GM23338 (cell line): ENCODE data around the gene NAPA. TPM values are rescaled to one million over a fixed set of nuclear protein-coding genes. Genes with fewer than 3 reads are reported as not detected.

Experiments
- ATAC-seq: fragments of 200-7000 bp; cut with Tn5 transposase; 3 replicates; pipeline ENCODE4 v1.9.1; 2020
- DNase-seq: peaks from one replicate; pipeline ENCODE4 v3.0.0-alpha.2; 2015; ENCODE audit warnings: low spot score
- H2AFZ ChIP-seq: fragments of 200-600 bp; sonication (generic); 2 replicates; pipeline ENCODE4 v1.8.0; 2016; ENCODE audit warnings: antibody characterized with exemption, mild to moderate bottlenecking, moderate library complexity
- H3F3A ChIP-seq: fragments of 200-600 bp; sonication (generic); replicated peaks from 2 replicates; pipeline ENCODE4 v1.8.0; 2017; ENCODE audit warnings: antibody characterized with exemption, mixed run types, low read depth
- H3K27ac ChIP-seq: fragments of 200-600 bp; sonication (generic); 2 replicates; pipeline ENCODE4 v1.6.1; 2016; ENCODE audit warnings: low read depth
- H3K27me3 ChIP-seq: fragments of 200-600 bp; sonication (generic); 2 replicates; pipeline ENCODE4 v1.8.0; 2016; ENCODE audit warnings: mild to moderate bottlenecking, mixed run types, moderate library complexity; ENCODE audit not compliant: insufficient read depth
- H3K36me3 ChIP-seq: fragments of 200-600 bp; sonication (generic); 2 replicates; pipeline ENCODE4 v1.8.0; 2016; ENCODE audit warnings: mild to moderate bottlenecking; ENCODE audit not compliant: insufficient read depth
- H3K4me1 ChIP-seq: fragments of 200-600 bp; sonication (generic); 2 replicates; pipeline ENCODE4 v1.8.0; 2016; ENCODE audit warnings: mild to moderate bottlenecking, moderate library complexity; ENCODE audit not compliant: insufficient read depth
- H3K4me2 ChIP-seq: fragments of 200-600 bp; sonication (generic); 2 replicates; pipeline ENCODE4 v1.7.1; 2017; ENCODE audit warnings: mixed run types
- H3K4me3 ChIP-seq: fragments of 200-600 bp; sonication (generic); 2 replicates; pipeline ENCODE4 v1.6.1; 2016; ENCODE audit warnings: mixed run types
- H3K79me2 ChIP-seq: fragments of 200-600 bp; sonication (generic); replicated peaks from 2 replicates; pipeline ENCODE4 v1.8.0; 2017; ENCODE audit warnings: mild to moderate bottlenecking; ENCODE audit not compliant: insufficient read depth
- H3K9me2 ChIP-seq: fragments of 200-600 bp; sonication (generic); 2 replicates; pipeline ENCODE4 v1.8.0; 2017; ENCODE audit not compliant: insufficient read depth
- H4K20me1 ChIP-seq: fragments of 200-600 bp; sonication (generic); replicated peaks from 2 replicates; pipeline ENCODE4 v1.8.0; 2017; ENCODE audit warnings: mild to moderate bottlenecking; ENCODE audit not compliant: insufficient read depth
- H3K27ac Mint-ChIP-seq: 2 replicates; pipeline ENCODE4 v1.8.0; 2020; ENCODE audit warnings: inconsistent platforms, mild to moderate bottlenecking, moderate library complexity, mixed read lengths
- H3K27me3 Mint-ChIP-seq: 3 replicates; pipeline ENCODE4 v1.8.0; 2022; ENCODE audit warnings: low read depth, mild to moderate bottlenecking, moderate library complexity, mixed read lengths, inconsistent platforms; ENCODE audit not compliant: insufficient read depth, poor library complexity
- H3K36me3 Mint-ChIP-seq: 3 replicates; pipeline ENCODE4 v1.8.0; 2021; ENCODE audit warnings: low read depth, mild to moderate bottlenecking, inconsistent platforms, moderate library complexity, mixed read lengths
- H3K4me1 Mint-ChIP-seq: 3 replicates; pipeline ENCODE4 v1.8.0; 2020; ENCODE audit warnings: mild to moderate bottlenecking, inconsistent platforms, mixed read lengths
- H3K4me3 Mint-ChIP-seq: 3 replicates; pipeline ENCODE4 v1.8.0; 2021; ENCODE audit warnings: moderate library complexity, mild to moderate bottlenecking, inconsistent platforms, mixed read lengths
- H3K9me3 Mint-ChIP-seq: 3 replicates; pipeline ENCODE4 v1.8.0; 2020; ENCODE audit warnings: moderate library complexity, mild to moderate bottlenecking, inconsistent platforms, mixed read lengths
- CREB1 ChIP-seq: fragments of 250-450 bp; sonication (Bioruptor Pico); IDR thresholded peaks from 2 replicates; pipeline ENCODE4 v1.5.0; 2020; ENCODE audit warnings: low read depth, mild to moderate bottlenecking, moderate library complexity
- CTCF ChIP-seq, 2 experiments: fragments of 200-600 bp in 1 of 2; sonication (generic) in 1 of 2; conservative IDR thresholded peaks; 2 replicates each; pipeline versions ENCODE4 v1.5.1 to v1.6.1; 2016 to 2017; ENCODE audit warnings: antibody characterized with exemption in 2 of 2, low read depth in 2 of 2, mild to moderate bottlenecking in 2 of 2, moderate library complexity in 1 of 2
- EZH2 ChIP-seq: fragments of 200-600 bp; sonication (generic); IDR thresholded peaks from one replicate; pipeline ENCODE4 v1.8.0; 2017; ENCODE audit warnings: antibody characterized with exemption, mild to moderate bottlenecking, low read depth; ENCODE audit not compliant: unreplicated experiment
- JUNB ChIP-seq: IDR thresholded peaks from one replicate; pipeline ENCODE4 v1.6.1; 2016; ENCODE audit warnings: antibody characterized with exemption; ENCODE audit not compliant: unreplicated experiment
- POLR2AphosphoS5 ChIP-seq: IDR thresholded peaks from 2 replicates; pipeline ENCODE4 v1.6.1; 2016; ENCODE audit warnings: antibody characterized with exemption, low read depth
- REST ChIP-seq: IDR thresholded peaks from one replicate; pipeline ENCODE4 v1.6.1; 2018; ENCODE audit warnings: antibody characterized with exemption; ENCODE audit not compliant: unreplicated experiment
- STAT1 ChIP-seq: IDR thresholded peaks from one replicate; pipeline ENCODE4 v1.6.1; 2016; ENCODE audit warnings: antibody characterized with exemption; ENCODE audit not compliant: unreplicated experiment
- ZNF114 ChIP-seq: fragments of 250-450 bp; sonication (Bioruptor Pico); IDR thresholded peaks from 2 replicates; pipeline ENCODE4 v1.5.0; 2020; ENCODE audit warnings: mild to moderate bottlenecking, moderate library complexity
- ZNF462 ChIP-seq: fragments of 250-450 bp; sonication (Bioruptor Pico); IDR thresholded peaks from 2 replicates; pipeline ENCODE4 v1.5.0; 2020; ENCODE audit warnings: mild to moderate bottlenecking, moderate library complexity
- polyA plus RNA-seq: library from polyadenylated mRNA; unstranded; fragments of >200 nt; fragmentation: Nextera tagmentation; extraction: Ambion mirVana; gene quantifications from 2 replicates; pipeline ENCODE4 v1.2.1, GENCODE V29; 2016
- total RNA-seq: library from RNA; depleted of rRNA; stranded (reverse); fragments of >200 nt; shearing (Covaris generic); gene quantifications from 2 replicates; pipeline ENCODE4 v1.2.3, GENCODE V29; 2014

Gene NAPA
- total and polyA plus RNA-seq, 2 experiments from 2014 or later: 52.0 to 72.1 TPM

- H3K79me2 ChIP-seq: peaks cover 8% of the 10 kb centered on the region
- H3K4me2 ChIP-seq: no peak overlapping the region
- Mint-ChIP-seq H3K4me1 (peaks cover 17% of the 10 kb centered on the region; the same call in 2 of the 3 replicates), H3K9me3 (no peaks in the 10 kb centered on the region; the same call in 2 of the 3 replicates), H3K4me3 (no peak overlapping the region), H3K27ac (no peak overlapping the region), H3K36me3 (no peaks in the 10 kb centered on the region), H3K27me3 (peaks cover 23% of the 10 kb centered on the region)
- ATAC-seq: no peak
- H3K27me3 ChIP-seq: no peaks in the 10 kb centered on the region
- peaks cover 9% of the 10 kb centered on the region; the same call in 1 of the 2 replicates for H3K4me1 ChIP-seq
- H3K36me3 ChIP-seq: no peaks in the 10 kb centered on the region
- no peak overlapping the region for H3K27ac ChIP-seq
- H4K20me1 ChIP-seq: no peaks in the 10 kb centered on the region
- H2AFZ ChIP-seq: no peak overlapping the region
- H3F3A ChIP-seq: no peaks in the 10 kb centered on the region; the same call in 1 of the 2 replicates
- no peak for DNase-seq
- no peaks in the 10 kb centered on the region for H3K9me2 ChIP-seq
- TF ChIP-seq ZNF462 (CRISPR knock-in tag): no peak
- TF ChIP-seq JUNB: no peak
- TF ChIP-seq EZH2: no peak
- no peak for TF ChIP-seq CREB1 (CRISPR knock-in tag)
- TF ChIP-seq ZNF114: no peak
- TF ChIP-seq POLR2AphosphoS5: no peak
- no peak for TF ChIP-seq STAT1
- TF ChIP-seq REST: no peak
- no peak for TF ChIP-seq CTCF (conservative IDR thresholded peaks at IDR 0.05; ENCODE audit: low read depth in 2 of 2)
- H3K4me3 ChIP-seq: no peak overlapping the region
Observed at GRCh38 chr19:47518854-47519253, 4.0 kb upstream of the NAPA start.
